Stimulated activated CD4-positive, alpha-beta T cell treated with anti-CD3 and anti-CD28 coated beads, Interleukin-2, amount 100 ng/mL, for 4 hours (primary cell): ENCODE data around the gene LIMK2.
"Not testable (repeated sequence)": the region's sequence is repeated elsewhere in the genome, so short reads cannot be mapped to it uniquely, and the experiment has no call there.

Experiments used
- DNase-seq: peaks from one replicate; pipeline ENCODE4 v3.0.0-alpha.2; 2020; ENCODE audit warnings: low read depth

The LIMK2 gene

GRCh38 chr22:31211862-31212730 is at the start of gene LIMK2:
Gene LIMK2 (plus strand): TSS chr22:31212298. CDS start chr22:31212409, 111 bp downstream.
- peak; percentile 96 for DNase-seq

GRCh38 chr22:31170971-31171370 is 41.1 kb upstream of the LIMK2 start:
- DNase-seq, result no peak

- not testable (repeated sequence) for DNase-seq
Measured at GRCh38 chr22:31171734-31172133, 40.4 kb upstream of the LIMK2 start.

GRCh38 chr22:31173386-31174145 is 38.5 kb upstream of the LIMK2 start:
- DNase-seq, result no peak

- no peak for DNase-seq
Measured at GRCh38 chr22:31176923-31177322, 35.2 kb upstream of the LIMK2 start.

- no peak for DNase-seq
Measured at GRCh38 chr22:31177420-31178162, 34.5 kb upstream of the LIMK2 start.

- no peak for DNase-seq
Measured at GRCh38 chr22:31178859-31179258, 33.2 kb upstream of the LIMK2 start.

- DNase-seq, result no peak
Measured at GRCh38 chr22:31179345-31179744, 32.8 kb upstream of the LIMK2 start.

GRCh38 chr22:31184015-31184414 is 28.1 kb upstream of the LIMK2 start:
- DNase-seq, result no peak

GRCh38 chr22:31185056-31185455 is 27.0 kb upstream of the LIMK2 start:
- DNase-seq, result no peak

GRCh38 chr22:31187627-31188026 is 24.5 kb upstream of the LIMK2 start:
- no peak for DNase-seq

GRCh38 chr22:31192513-31192912 is 19.6 kb upstream of the LIMK2 start:
- DNase-seq, result no peak

- DNase-seq, result no peak
Measured at GRCh38 chr22:31193092-31193491, 19.0 kb upstream of the LIMK2 start.

GRCh38 chr22:31194681-31195080 is 17.4 kb upstream of the LIMK2 start:
- not testable (repeated sequence) for DNase-seq

- no peak for DNase-seq
Measured at GRCh38 chr22:31199187-31199586, 12.9 kb upstream of the LIMK2 start.

GRCh38 chr22:31204352-31204984 is 7.6 kb upstream of the LIMK2 start:
- DNase-seq, result not testable (repeated sequence)

GRCh38 chr22:31205059-31205458 is 7.0 kb upstream of the LIMK2 start:
- not testable (repeated sequence) for DNase-seq

- DNase-seq, result not testable (repeated sequence)
Measured at GRCh38 chr22:31206460-31206859, 5.6 kb upstream of the LIMK2 start.

GRCh38 chr22:31206896-31207687 is 5.0 kb upstream of the LIMK2 start:
- no peak for DNase-seq

GRCh38 chr22:31210556-31211421 is 1.3 kb upstream of the LIMK2 start:
- no peak for DNase-seq
